Activated CD4-positive, alpha-beta T cell treated with anti-CD3 and anti-CD28 coated beads, Interleukin-2, Interleukin-6, amounts not matched to agents 100 ng/mL and 50 ng/mL, durations not matched to agents 16 hours and 8 hours (primary cell): ENCODE measurements around the gene ATP6V0C.
A peak's percentile ranks its signal among the peaks of the same experiment; 100 is the strongest.

ENCODE experiments used
- DNase-seq: peaks from one replicate; pipeline ENCODE4 v3.0.0-alpha.2; 2020

Gene ATP6V0C

DNA sequence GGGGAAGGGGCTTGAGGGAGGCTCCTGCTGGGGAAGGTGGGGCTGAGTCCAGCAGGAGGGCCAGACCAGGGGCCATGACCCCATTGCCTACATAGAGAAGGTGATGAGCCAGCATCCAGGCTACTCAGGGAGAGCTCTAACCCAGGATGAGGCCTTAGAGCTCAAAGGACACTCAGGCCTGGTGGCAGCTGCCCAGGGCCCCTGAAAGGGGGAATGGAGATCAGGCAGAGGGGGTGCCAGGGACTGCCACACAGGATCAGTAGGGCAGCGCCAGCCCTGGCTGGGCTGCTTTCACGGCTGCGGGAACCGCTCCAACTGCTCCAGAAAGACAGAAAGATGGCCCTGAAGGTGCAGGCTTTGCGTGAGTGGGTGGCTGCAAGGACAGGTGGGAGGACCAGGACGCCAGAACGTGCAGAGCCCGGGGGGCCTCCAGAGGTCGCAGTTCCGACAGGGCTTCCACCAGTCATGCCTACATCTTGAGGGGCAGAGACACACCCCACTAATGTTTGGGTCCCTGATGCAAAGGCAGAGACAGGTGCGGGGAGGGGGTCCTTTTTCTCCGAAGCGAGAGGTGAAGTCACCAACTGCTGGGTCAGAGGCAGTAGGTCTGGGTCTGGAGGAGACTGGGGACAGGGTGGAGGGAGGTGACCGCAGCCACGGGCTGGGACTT lies 882 bp upstream of the ATP6V0C start:
- DNase-seq: no peak

DNA sequence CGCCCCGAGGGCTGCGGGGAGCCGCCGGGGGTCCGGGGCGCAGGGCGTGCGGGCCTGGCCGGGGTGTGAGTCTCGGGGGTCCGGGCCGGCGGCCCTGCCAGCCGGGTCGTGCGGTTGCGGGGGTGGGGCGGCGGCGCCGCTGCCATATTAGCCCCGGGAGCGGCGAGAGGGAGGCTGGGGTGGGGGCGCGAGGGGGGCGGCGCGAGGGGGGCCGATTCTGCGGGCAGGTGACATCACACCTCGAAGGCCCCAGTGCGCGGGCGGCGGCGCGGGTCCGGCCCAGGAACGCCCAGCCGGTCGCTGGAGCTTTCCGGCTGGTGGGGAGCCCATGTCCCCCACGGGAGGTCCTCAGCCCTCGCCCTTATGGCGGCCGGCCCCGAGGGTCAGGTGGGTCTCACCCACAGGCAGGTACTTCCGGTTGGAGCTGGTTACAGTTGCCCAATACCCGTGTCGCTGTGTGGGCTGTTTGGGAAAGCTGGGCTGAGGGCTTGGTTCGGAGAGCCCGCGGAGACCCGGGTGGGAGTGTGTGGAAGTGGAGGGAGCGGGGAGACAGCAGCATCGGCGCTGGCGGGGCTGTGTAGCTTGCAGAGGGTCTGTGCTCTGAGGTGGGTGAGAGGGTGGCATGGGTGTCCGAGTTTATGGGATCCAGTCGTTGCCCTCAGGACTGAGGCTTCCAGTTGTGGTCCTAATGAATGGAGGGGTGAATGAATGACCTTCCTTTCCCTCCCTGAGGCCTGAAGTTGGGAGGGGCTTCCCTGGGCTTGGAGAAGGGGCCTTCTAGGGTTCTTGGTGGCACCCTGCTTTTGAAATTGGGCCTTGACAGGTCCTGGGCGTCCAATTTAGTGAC lies 804 bp downstream of the ATP6V0C start:
- peak; percentile 44 for DNase-seq

DNA sequence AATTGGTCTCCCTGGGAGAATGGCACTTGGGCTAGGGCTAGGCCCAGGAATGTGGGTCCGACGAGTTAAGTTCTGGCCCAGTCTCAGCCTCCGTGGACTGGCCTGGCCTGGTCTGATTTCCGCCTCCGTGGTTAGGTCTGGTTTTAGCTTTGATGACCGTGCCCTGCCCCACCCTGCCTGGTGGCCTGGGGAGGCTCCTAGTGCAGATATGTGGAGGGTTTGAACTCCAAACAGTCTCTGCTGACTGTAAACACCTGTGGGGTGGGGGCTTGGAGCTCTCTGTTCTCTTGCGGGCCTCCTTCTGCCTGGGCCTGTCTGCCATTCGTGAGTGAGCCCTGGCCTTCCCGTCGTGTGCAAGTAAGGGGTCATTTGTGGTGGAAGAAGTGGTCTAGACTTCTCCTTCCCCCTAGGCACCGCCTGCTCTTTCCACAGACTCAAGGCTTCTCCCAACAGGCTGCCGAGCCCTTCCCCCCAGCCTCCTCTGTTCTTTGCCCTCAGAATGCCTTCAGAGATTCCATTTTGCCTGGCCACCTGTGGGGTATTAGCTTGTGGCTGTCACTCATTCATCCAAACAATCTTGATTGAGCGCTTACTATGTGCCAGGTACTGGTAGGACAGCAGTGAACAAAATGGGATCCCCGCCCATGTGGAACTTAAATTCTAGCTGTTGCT lies 1.6 kb downstream of the ATP6V0C start:
- no peak for DNase-seq

- DNase-seq: no peak
These were observed 2.9 kb downstream of the ATP6V0C start for GRCh38 chr16:2516391-2517240.

GRCh38 chr16:2517954-2518605 lies 4.3 kb downstream of the ATP6V0C start:
- no peak for DNase-seq

- DNase-seq: no peak
These were observed 5.3 kb downstream of the ATP6V0C start for GRCh38 chr16:2518823-2519710.

GRCh38 chr16:2519711-2520080 lies 5.9 kb downstream of the ATP6V0C start:
- no peak for DNase-seq

- DNase-seq: peak; percentile 91
These were observed 6.5 kb downstream of the ATP6V0C start, which contains the start of gene AMDHD2 for GRCh38 chr16:2520097-2520783. AMDHD2 (plus strand) TSS chr16:2520371; CDS start chr16:2520459, 88 bp downstream.

DNA sequence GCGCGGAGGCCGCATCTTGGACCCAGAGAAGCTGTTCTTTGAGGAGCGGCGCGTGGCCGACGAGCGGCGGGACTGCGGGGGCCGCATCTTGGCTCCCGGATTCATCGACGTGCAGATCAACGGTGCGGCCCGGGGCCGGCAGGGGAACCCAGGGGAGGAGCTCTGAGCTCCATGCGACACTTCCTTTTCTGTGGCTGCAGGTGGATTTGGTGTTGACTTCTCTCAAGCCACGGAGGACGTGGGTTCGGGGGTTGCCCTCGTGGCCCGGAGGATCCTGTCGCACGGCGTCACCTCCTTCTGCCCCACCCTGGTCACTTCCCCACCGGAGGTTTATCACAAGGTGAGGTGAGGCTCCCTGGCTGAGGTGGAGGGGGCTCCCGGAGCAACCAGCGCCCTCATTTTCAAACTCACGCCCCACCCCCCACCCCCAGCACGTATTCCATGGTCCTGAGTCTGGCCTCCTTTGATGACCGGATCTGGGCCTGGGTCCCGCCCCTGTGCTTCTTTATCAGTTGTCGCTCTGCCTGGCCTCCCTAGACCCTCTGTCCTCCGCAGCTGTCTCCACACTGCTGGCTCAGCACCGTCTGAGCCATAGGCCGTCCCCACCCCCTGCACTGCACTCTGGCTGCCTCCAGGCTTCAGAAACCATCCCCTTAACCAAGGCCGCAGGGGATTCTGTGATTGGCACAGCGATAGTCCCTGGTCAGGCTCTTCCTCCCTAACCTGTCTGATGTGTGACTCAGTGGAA lies 7.2 kb downstream of the ATP6V0C start:
- DNase-seq: peak; percentile 61

DNA sequence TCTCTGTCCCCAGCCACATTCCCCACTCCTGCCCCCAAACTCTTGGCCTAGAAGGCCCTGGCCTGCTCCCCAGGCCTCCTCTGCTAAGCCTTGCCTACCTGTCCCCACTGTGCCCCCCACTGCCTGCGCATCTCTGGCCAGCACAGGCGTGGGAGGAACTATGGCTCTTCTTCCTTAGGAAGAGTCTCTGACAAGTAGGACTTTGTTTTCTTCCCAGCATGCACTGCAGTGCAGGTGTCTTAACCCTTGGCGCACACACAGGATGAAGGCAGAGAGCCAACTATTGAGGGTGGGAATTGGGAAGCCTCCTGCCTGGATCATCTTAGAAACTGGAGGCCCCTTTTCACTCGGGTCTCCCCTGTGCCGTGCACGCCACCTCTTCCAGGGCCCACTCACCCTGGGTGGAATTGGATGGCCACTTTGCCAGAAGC lies 10.1 kb downstream of the ATP6V0C start:
- DNase-seq: no peak

GRCh38 chr16:2524339-2524938 lies 10.7 kb downstream of the ATP6V0C start:
- no peak for DNase-seq

DNA sequence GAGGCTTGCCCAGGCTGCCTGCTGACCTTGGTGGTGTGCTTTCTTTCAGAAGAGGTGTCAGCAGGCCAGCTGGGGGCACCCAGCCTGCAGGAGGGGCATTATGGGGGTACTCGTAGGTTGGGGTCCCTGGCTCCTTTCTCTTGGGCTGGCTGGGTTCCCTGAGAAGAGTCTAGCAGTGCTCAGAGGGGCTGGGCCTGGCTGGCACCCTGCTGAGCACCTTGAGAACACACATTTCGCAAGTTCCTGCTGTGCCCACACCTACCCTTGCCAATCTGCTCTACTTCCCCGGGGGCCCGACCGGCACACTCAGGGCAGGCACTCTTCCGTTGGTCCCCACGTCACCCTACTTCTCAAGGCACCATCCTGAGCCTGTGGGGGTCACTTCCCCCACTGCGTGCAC lies 12.4 kb downstream of the ATP6V0C start:
- no peak for DNase-seq

GRCh38 chr16:2527071-2527783 lies 13.5 kb downstream of the ATP6V0C start:
- no peak for DNase-seq

- no peak for DNase-seq
These were observed 14.0 kb downstream of the ATP6V0C start for GRCh38 chr16:2527784-2528100.

- no peak for DNase-seq
These were observed 14.7 kb downstream of the ATP6V0C start for GRCh38 chr16:2528161-2529060.

- no peak for DNase-seq
These were observed 15.5 kb downstream of the ATP6V0C start for GRCh38 chr16:2529061-2529931.
